ENCODE measurements around the gene KLF16.
A peak's percentile ranks its signal among the peaks of the same experiment; 100 is the strongest.

KLF16 gene

GRCh38 chr19:1818549-1819195, 44.7 kb downstream of the KLF16 start:
- DNase-seq = no peak

GRCh38 chr19:1817553-1818179, 45.7 kb downstream of the KLF16 start:
- DNase-seq = no peak

DNA sequence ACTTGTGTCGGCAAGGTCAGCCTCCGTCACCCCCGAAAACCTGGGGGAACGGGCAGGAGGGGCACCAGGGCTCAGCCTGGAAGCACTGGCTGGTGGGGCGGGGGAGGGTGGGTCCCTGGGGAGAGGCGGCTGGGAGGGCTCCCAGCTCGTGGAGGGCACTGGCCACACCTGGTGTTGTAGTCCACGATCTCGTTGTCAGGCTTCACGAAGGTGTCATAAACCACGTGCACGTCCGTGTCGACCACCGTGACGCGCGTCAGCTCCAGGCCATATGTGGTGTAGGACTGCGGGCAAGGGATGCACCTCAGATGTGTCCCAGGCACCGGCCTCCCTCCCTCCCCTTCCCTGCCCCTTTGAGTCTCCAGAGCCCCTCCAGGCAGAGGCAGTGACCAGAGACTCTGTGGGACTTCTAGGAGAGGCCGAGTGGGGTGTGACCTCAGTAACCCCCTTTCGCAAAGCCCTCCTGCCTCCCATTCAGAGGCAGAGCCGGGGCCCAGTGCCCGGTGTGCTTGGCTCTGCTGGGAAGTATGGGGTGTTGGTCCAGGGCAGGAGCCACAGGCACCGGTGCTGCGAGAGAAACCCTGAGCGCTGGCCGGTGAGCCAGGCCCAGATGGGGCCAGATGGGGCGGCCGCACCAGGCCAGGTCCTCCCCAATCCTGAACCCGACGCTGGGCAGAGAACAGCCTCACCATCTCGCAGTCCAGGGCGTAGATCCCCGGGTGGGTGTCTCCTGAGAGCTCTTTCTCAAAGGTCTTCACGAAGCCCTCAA, 46.7 kb downstream of the KLF16 start:
- no peak for DNase-seq

DNA sequence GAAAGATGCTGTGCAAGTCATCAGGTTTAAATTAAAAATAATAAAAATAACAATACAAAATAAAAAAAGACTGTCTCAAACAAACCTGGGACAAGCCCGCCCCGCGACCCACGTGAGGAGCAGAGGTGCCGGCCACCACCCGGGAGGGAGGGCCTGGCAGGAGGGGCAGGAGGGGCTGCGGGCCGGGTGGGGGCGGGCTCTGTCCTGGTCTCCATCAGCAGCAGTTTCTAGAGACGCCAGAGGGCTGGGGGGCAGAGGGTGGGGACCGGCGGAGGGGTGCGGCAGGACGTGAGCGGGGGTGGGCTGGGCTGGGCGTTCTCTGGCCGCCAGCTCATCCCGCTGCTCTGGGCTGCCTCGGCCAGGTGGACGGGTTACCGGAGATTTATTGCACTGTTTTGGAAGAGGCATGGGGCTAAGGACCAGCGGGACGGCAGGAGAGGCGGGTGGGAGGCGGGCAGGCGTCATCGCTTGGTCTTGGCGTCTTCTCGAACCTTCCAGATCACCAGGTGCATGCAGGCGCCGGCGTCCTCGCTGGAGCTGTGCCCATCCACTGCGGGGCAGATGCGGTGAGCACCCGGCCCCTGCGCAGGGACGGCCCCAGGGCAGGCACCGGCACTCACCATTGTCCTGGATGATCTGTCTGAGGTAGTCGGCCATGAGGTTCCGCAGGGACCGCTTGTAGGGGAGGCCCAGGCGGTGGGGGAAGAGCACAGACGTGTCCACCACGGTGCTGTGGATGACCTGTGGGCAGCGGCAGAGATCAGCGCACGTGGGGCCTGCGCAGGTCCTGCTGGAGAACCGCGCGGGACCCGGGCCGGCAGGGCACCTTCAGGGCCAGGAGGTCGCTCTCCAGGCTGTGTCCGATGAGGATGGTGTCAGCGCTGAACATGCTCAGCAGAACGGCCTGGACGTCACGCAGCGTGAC, 47.5 kb downstream of the KLF16 start:
- no peak for DNase-seq

GRCh38 chr19:1814833-1815604, 48.4 kb downstream of the KLF16 start:
- no peak for DNase-seq

DNA sequence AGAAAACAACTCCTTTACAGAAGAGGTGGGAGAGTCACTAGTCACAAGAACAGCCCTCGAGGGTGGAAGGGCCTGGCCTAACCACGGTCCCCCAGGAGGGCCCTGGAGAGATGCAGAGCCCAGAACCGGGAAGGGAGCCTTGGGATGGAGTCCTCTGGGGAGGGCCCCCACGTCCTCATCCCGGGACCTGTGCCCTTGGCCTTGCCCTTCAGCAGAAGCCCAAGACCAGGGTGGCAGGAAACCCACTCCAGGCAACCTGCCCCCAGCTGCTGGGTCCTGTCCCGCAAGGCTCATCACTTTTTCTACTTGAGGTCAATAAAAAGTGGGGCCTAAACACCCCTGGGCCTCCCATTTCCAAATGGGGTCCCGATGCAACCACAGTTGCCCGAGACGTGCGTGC, 49.0 kb downstream of the KLF16 start:
- no peak for DNase-seq

DNA sequence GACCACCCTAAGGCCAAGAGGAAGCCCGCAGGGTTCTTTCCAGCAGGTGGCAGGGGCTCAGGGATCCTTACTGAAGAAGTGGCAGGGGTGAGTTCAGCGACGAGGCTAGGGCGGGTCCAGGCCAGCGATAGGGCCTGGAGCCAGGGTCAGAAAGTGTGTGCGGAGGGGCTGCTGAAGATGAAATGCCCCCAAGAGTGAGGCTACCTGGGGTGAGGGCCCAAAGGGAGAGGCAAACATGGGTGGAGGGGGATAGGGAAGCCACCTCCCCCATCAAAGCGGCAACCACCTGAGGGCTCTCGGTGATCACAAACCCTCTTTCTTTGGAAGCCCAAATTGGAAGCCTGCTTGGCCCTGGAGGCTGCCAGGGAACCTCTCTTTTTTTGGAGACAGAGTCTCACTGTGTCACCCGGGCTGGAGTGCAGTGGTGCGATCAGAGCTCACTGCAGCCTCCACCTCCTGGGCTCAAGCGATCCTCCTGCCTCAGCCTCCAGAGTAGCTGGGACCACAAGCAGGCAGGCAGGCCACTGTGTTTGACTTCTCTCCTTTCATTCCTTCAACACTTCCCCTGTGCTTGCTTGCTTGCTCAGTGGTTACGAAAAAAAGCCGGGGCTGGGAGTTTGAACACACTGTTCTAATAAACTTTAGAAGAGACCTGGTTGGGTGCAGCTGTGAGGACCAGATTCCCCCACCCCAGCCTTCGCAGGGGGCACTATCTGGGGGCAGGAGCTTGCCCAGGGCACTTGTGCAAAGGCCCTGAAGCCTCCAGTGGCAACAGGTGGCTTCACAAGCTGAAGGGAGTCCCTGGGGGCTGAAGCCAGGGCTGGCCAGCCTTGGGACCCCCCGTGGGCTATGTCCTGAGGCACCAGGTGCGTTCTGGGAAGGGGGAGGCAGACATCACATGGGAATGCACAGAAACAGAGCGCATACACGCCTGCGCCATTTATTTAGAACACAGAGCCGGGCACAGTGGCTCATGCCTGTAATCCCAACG, 49.9 kb downstream of the KLF16 start:
- DNase-seq = no peak

GRCh38 chr19:1812426-1813191, 50.8 kb downstream of the KLF16 start:
- peak; percentile 86 for DNase-seq

DNA sequence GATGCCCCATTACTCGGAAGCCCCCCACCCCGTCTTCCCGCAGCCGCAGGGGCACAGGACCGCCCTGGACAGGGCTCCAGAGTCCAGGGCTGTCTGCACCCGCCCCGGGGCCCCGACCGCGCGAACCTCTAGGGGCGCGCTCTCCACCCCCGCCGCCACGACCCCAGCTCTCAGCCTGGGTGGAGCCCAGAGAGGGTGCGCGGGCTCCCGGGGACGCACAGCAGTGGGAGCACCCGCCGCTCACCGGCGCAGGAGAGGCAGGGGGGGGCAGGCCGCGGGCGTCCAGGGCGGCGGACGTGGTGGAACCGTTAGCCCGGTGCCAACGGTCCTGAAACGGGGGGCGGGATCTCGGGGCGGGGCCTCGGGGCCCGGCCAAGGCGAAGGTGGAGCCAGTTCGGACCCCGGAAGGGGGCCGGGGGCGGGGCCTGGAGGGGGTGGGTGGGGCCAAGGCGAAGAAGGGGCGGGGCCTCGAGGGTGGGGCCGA, 51.4 kb downstream of the KLF16 start, which contains the start of gene ATP8B3:
Gene ATP8B3 (minus strand): TSS at position 335 of the 484 bp plus-strand sequence. CDS start 540 bp downstream, outside the sequence.
- no peak for DNase-seq

GRCh38 chr19:1811472-1811894, 51.9 kb downstream of the KLF16 start:
- no peak for DNase-seq

GRCh38 chr19:1810439-1811160, 52.8 kb downstream of the KLF16 start:
- DNase-seq = no peak

GRCh38 chr19:1809678-1810077, 53.7 kb downstream of the KLF16 start:
- no peak for DNase-seq

- no peak for DNase-seq
These were observed 55.0 kb downstream of the KLF16 start for GRCh38 chr19:1808395-1808731.

DNA sequence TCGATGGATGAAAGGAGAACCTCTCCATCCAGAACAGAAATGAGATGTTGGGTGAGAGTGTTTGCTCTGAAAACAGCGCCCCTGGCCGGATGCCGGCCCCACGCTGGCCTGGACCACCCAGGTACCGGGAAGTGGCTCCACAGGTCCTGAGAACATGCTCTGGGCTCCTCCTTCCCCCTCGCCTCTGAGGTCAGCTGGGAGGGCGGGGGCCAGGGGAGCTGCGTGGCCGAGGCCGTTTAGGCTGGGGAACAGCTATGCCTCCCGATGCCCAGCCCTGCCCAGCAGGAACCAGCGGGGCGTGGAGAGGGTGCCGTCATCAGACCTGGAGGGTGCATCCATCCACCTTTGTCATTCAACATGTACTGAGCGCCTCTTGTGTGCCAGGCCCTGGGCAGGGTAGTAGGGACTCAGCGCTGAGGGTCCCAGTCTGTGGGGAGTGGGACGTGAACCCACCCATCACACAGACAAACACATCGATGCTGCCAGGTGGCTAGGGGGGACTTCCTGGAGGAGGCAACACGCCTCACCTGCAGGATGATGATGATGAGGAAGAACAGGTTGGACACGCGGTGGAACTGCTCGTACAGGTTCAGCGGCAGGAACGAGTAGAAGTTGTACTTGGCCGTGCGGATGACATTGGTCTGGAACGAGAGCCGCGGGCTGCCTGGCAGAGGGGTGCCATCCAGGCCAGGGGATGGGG, 55.5 kb downstream of the KLF16 start:
- DNase-seq = no peak

- no peak for DNase-seq
These were observed 56.2 kb downstream of the KLF16 start for GRCh38 chr19:1807030-1807694.

GRCh38 chr19:1806184-1807029, 57.0 kb downstream of the KLF16 start:
- no peak for DNase-seq
